Heart right ventricle (tissue), 16 donors: ENCODE results near the gene TUFM. TPM values are rescaled to one million over a fixed set of nuclear protein-coding genes. Genes with fewer than 3 reads are reported as not detected.
"Not testable (repeated sequence)": the region's sequence is repeated elsewhere in the genome, so short reads cannot be mapped to it uniquely, and the experiment has no call there.

Source experiments
- ATAC-seq, 8 donors: fragments of 200-7000 bp; cut with Tn5 transposase; one replicate each; pipeline ENCODE4 v1.9.1; 2020; ENCODE audit warnings: mild to moderate bottlenecking in 8 of 8, moderate library complexity in 8 of 8, moderate number of reproducible peaks in 1 of 8
- DNase-seq, 2 donors: peaks; one replicate each; pipeline ENCODE4 v3.0.0-alpha.2; 2020
- H3K27ac ChIP-seq, 10 donors: fragments of 200-600 bp; sonication (generic) in 2 of 10; one replicate each; pipeline versions ENCODE4 v1.5.0 to v1.8.0; 2020 to 2022; ENCODE audit warnings: mild to moderate bottlenecking in 3 of 10
- H3K27me3 ChIP-seq, 7 donors: fragments of 200-600 bp; one replicate each; pipeline ENCODE4 v1.8.0; 2021 to 2022; ENCODE audit warnings: mild to moderate bottlenecking in 2 of 7
- H3K36me3 ChIP-seq, 9 donors: fragments of 200-600 bp; sonication (generic) in 1 of 9; one replicate each; pipeline versions ENCODE4 v1.5.0 to v1.8.0; 2020 to 2022; ENCODE audit warnings: mild to moderate bottlenecking in 2 of 9
- H3K4me1 ChIP-seq, 9 donors: fragments of 200-600 bp; sonication (generic) in 1 of 9; one replicate each; pipeline versions ENCODE4 v1.5.0 to v1.8.0; 2020 to 2022; ENCODE audit warnings: mild to moderate bottlenecking in 4 of 9
- H3K4me3 ChIP-seq, 10 donors: fragments of 200-600 bp; sonication (generic) in 2 of 10; one replicate each; pipeline versions ENCODE4 v1.5.0 to v1.8.0; 2020 to 2022; ENCODE audit warnings: mild to moderate bottlenecking in 7 of 10, moderate library complexity in 2 of 10
- H3K9me3 ChIP-seq, 11 donors: fragments of 200-600 bp in 10 of 11; sonication (generic) in 2 of 11; one replicate each; pipeline versions ENCODE4 v1.5.0 to v1.8.0; 2013 to 2022; ENCODE audit warnings: mild to moderate bottlenecking in 2 of 11, control low read depth in 1 of 11, moderate library complexity in 1 of 11
- CTCF ChIP-seq, 9 donors: fragments of 200-600 bp; sonication (generic) in 2 of 9; IDR thresholded peaks; one replicate each; pipeline versions ENCODE4 v1.5.0 to v1.8.0; 2021 to 2022; ENCODE audit warnings: antibody characterized with exemption in 9 of 9, mild to moderate bottlenecking in 5 of 9, moderate library complexity in 1 of 9
- WGBS, 2 donors: extraction: QIAGEN DNeasy Blood & Tissue Kit; methylation state at CpG; one replicate each; pipeline ENCODE4 v1.1.7; 2013; ENCODE audit warnings: inconsistent platforms in 1 of 2; 5-methylcytosine and 5-hydroxymethylcytosine counted together
- intact Hi-C, 10 donors: fragments of 100-400 bp; cut with DNase I; formaldehyde crosslinking; loops; one replicate each; pipeline versions ENCODE4 v1.11.1 to v1.14.2; 2022
- polyA plus RNA-seq, 2 donors: library from polyadenylated mRNA; stranded (reverse); fragments of 200-250 nt; gene quantifications; one replicate each; pipeline ENCODE4 v1.2.3, GENCODE V29; 2013
- total RNA-seq, 10 donors: library from RNA; stranded (reverse); fragmentation: NEBNext Ultra II Directional in 3 of 10; extraction: Animal tissue kit (Norgen Biotek cat#: 25700) in 3 of 10; gene quantifications; one replicate each; pipeline versions ENCODE4 v1.2.1 to v1.2.4, GENCODE V29; 2021 to 2023
- donor health status: Arrhythmogenic right ventricular cardiomyopathy.
- donor health status: ischemic (EF 13 %, LVEDD 7.1; RV severe dilation, severe dysfunction).
- donor health status: healthy with polysubstance abuse.
- donor health status: DM: no; HTN: yes; CAD: no.
- donor health status: DM: no; HTN: no; CAD: no.
- donor health status: ischemic (EF 25% LVEDD 6.9; RV normal size, moderate dysfunction).
- donor health status: ischemic (EF 25% LVEDD 5.7; RV mildly dilated, moderate dysfunction).
- donor health status: healthy.
- donor health status: DM: yes; HTN: yes; CAD: no.
- donor health status: Ischemic cardiomyopathy.
- donor health status: ischemic (EF 35%, LVEDD 5.7; RV mildly dilated, moderate dysfunction).
- donor health status: nonischemic (EF 11% LVEDD 7.7; RV severe dilation, severe dysfunction).
- donor health status: DM: yes; HTN: yes; CAD: no.
- donor health status: PGD.
- donor health status: ischemic (EF 29% LVEDD 5.4; RV normal size, mild dysfunction).
- donor health status: nonischemic (EF 23%, LVEDD 6.1; RV moderate dilation, normal function).

TUFM gene
- total and polyA plus RNA-seq, 12 donors: 193 to 362 (median 242) TPM

DNA sequence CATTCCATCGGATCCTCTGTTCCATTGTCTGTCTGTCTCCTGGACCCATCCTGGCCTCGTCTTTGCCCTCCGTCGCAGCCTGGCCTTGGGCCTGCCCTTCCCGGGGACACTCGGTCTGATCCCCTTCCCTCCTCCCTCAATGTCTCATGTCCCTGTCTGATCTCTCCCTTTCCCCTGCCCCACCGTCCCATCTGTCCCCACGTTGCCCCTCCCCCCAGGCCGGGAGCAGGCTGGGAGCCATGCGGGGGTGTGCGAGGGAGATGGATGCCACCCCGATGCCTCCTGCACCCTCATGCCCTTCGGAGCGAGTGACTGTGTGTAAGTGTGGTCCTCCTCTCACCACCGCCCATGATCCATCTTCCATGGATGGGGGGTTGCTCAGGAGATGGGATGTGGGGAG lies 26.8 kb upstream of the TUFM start:
- intact Hi-C loops: loop anchor here in 3 of 10 donors (10.0 kb wide), 2 partner anchors 52 to 72 kb away; partner anchors contain the start of gene RABEP2 (in 2 of the 3)
- 80 to 89% methylated on average over 14 to 15 of the region's 15 CpGs for WGBS, 2 donors
- H3K9me3 ChIP-seq: no peaks in the 10 kb centered on the region
- TF ChIP-seq CTCF (IDR thresholded peaks at IDR 0.05): no peak
- no peak for ATAC-seq
- no peaks in the 10 kb centered on the region for H3K4me1 ChIP-seq
- peaks cover 0 to 81% (median 26%) of the 10 kb centered on the region in 9 donors for H3K36me3 ChIP-seq
- no peak for DNase-seq
- no peaks in the 10 kb centered on the region for H3K27me3 ChIP-seq
- H3K4me3 ChIP-seq: no peak overlapping the region
- no peak overlapping the region for H3K27ac ChIP-seq

DNA sequence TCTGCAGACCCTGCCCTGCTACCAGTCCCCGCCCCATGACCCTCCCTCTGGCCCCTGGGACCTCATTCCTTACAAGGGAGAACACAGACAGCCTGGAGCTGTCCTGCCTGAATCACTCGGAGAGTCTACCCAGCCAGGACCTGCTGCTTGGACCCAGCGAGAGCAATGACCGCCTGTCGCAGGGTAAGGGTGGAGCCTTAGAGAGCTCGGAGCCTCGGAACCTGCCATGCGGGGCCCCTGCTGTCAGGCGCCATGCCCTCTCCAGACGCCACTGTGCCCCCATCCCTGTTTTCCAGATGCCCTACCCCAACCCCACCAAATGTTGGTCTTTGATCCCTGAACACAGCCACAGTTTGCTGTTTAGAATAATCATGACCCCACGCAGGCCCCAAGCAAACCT lies 23.1 kb upstream of the TUFM start:
- intact Hi-C loops: loop anchor here in 3 of 10 donors (5.0 to 10.0 kb wide), 2 partner anchors 53 to 56 kb away; partner anchors contain the start of gene RABEP2 (in 2 of the 3)
- H3K4me3 ChIP-seq: no peak overlapping the region
- DNase-seq (no peak), ATAC-seq (no peak)
- no peaks in the 10 kb centered on the region for H3K9me3 ChIP-seq
- peaks cover 0 to 78% (median 36%) of the 10 kb centered on the region in 9 donors for H3K36me3 ChIP-seq
- H3K27me3 ChIP-seq: no peaks in the 10 kb centered on the region
- 92 to 94% methylated on average over 11 of the region's 11 CpGs for WGBS, 2 donors
- no peak for TF ChIP-seq CTCF (IDR thresholded peaks at IDR 0.05)
- H3K4me1 ChIP-seq: peaks cover 4 to 17% (median 12%) of the 10 kb centered on the region in 9 donors
- no peak overlapping the region for H3K27ac ChIP-seq

GRCh38 chr16:28867646-28868045 lies 21.5 kb upstream of the TUFM start:
- not testable (repeated sequence) for ATAC-seq, H3K9me3 ChIP-seq, DNase-seq, H3K27me3 ChIP-seq, H3K27ac ChIP-seq, H3K4me3 ChIP-seq
- peaks cover 0 to 63% (median 33%) of the 10 kb centered on the region in 9 donors for H3K36me3 ChIP-seq
- peaks cover 4 to 21% (median 18%) of the 10 kb centered on the region in 9 donors for H3K4me1 ChIP-seq
- intact Hi-C loops: loop anchor here in 3 of 10 donors (5.0 to 10.0 kb wide), 2 partner anchors 55 to 57 kb away; partner anchors contain the start of gene RABEP2 (in 2 of the 3)
- WGBS, 2 donors: 88 to 95% methylated on average over 9 of the region's 9 CpGs

- WGBS, 2 donors: 92 to 93% methylated on average over 13 of the region's 13 CpGs
- intact Hi-C loops: loop anchor here in 3 of 10 donors (5.0 to 10.0 kb wide), 2 partner anchors 55 to 58 kb away; partner anchors contain the start of gene RABEP2 (in 2 of the 3)
- Histone ChIP-seq H3K4me1 (peaks cover 4 to 25% (median 19%) of the 10 kb centered on the region in 9 donors), H3K27me3 (no peaks in the 10 kb centered on the region), H3K27ac (no peak overlapping the region), H3K36me3 (peaks cover 0 to 59% (median 33%) of the 10 kb centered on the region in 9 donors), H3K9me3 (no peaks in the 10 kb centered on the region), H3K4me3 (no peak overlapping the region)
- no peak for TF ChIP-seq CTCF (IDR thresholded peaks at IDR 0.05)
- no peak for DNase-seq
- no peak for ATAC-seq
Observed at GRCh38 chr16:28867241-28867640, 21.1 kb upstream of the TUFM start.

DNA sequence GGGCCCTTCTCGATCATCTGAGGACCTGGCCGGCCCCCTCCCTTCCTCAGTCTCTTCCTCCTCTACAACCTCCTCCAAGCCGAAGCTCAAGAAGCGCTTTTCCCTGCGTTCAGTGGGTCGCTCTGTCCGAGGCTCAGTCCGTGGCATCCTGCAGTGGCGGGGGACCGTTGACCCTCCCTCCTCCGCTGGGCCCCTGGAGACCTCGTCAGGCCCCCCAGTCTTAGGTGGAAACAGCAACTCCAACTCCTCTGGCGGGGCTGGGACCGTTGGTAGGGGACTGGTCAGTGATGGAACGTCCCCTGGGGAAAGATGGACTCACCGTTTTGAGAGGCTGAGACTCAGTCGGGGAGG lies 20.3 kb upstream of the TUFM start:
- intact Hi-C loops: loop anchor here in 3 of 10 donors (5.0 to 10.0 kb wide), 2 partner anchors 56 to 58 kb away; partner anchors contain the start of gene RABEP2 (in 2 of the 3)
- Histone ChIP-seq H3K36me3 (peaks cover 0 to 51% (median 33%) of the 10 kb centered on the region in 9 donors), H3K27ac (no peak overlapping the region), H3K4me1 (peaks cover 4 to 27% (median 19%) of the 10 kb centered on the region in 9 donors), H3K4me3 (no peak overlapping the region), H3K27me3 (no peaks in the 10 kb centered on the region), H3K9me3 (no peaks in the 10 kb centered on the region)
- no peak for ATAC-seq
- WGBS, 2 donors: 79 to 82% methylated on average over 17 of the region's 17 CpGs
- no peak for DNase-seq
- no peak for TF ChIP-seq CTCF (IDR thresholded peaks at IDR 0.05)
